NCI-H510A (cell line): ENCODE results near the gene MYRF.

Experiments
- DNase-seq: peaks from one replicate; lab custom pipeline; 2025; lab: John Stamatoyannopoulos, UW

MYRF gene

GRCh38 chr11:61718621-61719302, 33.7 kb upstream of the MYRF start:
- DNase-seq: no peak

- no peak for DNase-seq
Measured at GRCh38 chr11:61719978-61720377, 32.5 kb upstream of the MYRF start.

GRCh38 chr11:61720597-61720996, 31.8 kb upstream of the MYRF start:
- DNase-seq: no peak

- no peak for DNase-seq
Measured at GRCh38 chr11:61724437-61724836, 28.0 kb upstream of the MYRF start.

DNA sequence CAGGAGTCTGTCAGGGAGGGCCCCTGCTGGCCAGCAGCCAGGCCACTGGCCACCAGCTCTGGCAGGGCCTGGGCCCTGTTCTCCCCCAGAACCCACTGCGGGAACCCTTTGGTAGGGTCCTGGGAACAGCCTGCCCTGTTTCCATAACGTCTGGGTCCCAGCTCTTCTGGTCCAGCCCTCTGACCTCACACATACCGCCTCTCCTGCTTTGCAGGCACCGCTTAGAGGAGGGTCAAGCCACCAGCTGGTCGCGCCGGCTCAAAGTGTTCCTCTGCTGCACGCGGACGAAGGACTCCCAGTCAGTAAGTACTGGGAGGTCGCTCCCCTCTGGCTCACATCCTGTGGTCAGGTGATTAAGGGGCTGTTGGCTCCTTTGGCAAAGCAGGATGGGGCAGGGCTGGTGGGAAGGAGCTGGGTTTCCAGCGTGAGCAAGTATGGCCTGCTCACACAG, 26.6 kb upstream of the MYRF start:
- no peak for DNase-seq

DNA sequence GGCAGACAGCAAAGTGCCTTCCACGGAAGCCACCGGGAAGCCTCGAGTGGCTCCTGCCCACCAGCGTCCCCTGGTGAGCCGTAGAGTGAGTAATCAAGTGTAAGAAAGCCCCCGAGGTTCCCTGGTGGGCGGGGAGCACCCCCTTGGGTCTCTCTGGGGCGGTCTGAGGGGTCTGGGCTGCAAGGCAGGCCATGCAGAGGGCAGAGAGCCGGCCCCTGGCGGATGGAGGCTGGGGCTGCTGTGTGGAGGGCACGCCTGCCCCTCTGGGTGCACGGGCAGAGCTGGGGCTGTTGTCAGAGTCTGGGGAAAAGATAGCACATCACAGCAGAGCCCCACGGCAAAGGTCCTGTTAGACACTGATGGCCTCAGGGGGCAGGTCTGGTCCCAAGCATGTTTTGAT, 25.7 kb upstream of the MYRF start:
- DNase-seq: no peak

DNA sequence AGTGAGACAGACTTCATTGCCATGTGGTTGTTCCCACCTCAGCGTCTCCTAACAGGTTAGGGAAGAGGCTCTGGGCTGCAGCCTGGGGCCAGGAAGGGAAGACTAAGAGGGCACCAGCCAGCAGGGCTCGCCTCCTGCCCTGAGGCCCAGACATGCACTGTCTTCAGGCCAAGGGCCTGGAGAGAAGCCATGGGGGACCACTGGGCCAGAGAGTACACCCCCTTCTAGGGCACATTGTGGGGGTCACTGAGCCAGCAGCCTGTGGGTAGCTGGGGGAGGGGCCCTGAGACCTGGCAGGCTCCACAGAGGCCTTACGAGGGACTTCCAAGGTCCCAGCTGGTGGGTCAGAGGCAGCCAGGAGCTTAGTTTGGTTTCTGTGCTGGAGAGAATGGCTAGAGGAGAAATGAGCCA, 25.0 kb upstream of the MYRF start:
- DNase-seq: no peak

GRCh38 chr11:61728066-61728939, 24.1 kb upstream of the MYRF start:
- DNase-seq: no peak

GRCh38 chr11:61728940-61729219, 23.6 kb upstream of the MYRF start:
- no peak for DNase-seq

- DNase-seq: peak; percentile 98
Measured at GRCh38 chr11:61730240-61730994, 22.0 kb upstream of the MYRF start.

DNA sequence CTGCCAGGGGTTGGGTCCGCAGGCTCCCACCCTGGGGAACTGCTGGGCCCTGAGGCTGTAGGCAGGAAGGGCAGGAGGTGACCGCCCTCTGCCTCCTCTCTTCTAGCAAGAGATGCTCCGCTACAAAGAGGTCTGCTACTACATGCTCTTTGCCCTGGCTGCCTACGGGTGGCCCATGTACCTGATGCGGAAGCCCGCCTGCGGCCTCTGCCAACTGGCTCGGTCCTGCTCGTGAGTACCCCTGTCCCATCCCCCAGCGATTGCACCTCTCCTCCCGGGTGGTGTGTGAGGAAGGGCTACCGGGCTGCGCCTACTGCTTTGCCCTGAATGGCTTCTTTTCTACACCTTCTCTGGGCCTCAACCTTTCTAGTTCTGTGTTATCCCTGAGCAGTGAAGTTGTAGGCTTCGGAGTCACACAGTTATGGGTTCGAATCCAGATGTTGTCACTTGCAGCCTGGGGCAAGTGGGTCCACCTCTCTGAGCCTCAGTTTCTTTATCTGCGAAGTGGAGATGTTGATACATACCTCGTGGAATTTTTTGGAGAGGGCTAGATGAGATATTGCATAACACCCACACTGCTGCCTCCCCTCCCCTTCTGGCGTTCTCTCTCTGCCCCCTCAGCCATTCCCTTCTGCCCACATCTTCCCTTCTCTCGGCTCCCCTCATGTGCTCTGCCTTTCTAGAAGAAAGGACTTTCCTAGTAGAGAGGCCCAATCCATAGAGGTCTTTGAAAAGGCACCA, 21.1 kb upstream of the MYRF start:
- no peak for DNase-seq

GRCh38 chr11:61731952-61732675, 20.3 kb upstream of the MYRF start:
- DNase-seq: no peak

GRCh38 chr11:61732705-61733104, 19.7 kb upstream of the MYRF start:
- DNase-seq: no peak

- DNase-seq: peak; percentile 67
Measured at GRCh38 chr11:61733120-61733978, 19.1 kb upstream of the MYRF start.

DNA sequence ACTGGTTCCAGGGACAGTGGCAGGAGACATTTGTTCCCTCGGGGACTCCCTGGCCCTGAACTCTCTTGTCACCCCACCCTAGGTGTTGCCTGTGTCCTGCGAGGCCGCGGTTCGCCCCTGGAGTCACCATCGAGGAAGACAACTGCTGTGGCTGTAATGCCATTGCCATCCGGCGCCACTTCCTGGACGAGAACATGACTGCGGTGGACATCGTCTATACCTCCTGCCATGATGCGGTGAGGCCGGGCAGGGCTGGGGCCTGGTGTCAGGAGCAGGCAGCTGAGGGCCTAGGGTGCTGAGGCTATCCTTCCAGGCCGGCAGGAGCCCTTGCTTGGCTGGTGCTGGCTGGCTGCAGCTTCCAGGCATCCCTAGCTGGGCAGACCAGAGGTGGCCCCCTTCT, 17.7 kb upstream of the MYRF start:
- DNase-seq: no peak

- no peak for DNase-seq
Measured at GRCh38 chr11:61735391-61735790, 17.0 kb upstream of the MYRF start.

DNA sequence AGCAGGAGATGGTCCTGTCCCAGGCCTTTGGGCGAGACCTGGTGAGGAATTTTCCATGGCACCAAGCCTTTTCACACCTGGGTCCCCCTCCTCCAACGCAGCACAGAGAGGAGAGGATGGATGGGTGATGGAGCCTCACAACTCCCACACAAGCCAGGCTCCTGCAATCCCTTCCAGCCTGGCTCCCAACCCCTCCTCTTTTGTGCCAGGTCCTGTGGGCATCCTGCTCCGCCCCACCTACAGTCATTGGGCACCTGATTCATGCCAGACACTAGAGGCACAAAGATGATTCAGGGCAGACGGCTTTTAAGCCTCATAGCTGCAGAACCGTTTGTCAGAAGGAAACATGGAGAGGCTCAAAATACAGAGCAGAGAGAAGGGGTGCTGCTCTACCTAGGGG, 16.1 kb upstream of the MYRF start:
- no peak for DNase-seq

DNA sequence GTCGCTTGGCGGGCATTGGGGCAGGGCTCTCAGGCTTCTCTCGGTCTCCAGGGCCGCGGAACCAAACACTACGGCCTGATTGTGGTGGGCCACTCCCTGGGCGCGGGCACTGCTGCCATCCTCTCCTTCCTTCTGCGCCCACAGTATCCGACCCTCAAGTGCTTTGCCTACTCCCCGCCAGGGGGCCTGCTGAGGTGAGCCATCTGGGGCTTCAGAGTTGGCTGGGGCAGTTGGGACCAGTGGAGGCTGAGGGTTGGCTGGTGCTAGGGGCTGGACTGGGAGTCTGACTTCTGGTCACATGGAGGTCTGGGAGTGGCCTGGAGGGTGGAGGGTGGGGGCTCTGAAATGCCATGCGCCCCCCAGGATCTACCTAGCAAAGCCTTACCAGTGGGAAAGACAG, 15.3 kb upstream of the MYRF start:
- DNase-seq: no peak

DNA sequence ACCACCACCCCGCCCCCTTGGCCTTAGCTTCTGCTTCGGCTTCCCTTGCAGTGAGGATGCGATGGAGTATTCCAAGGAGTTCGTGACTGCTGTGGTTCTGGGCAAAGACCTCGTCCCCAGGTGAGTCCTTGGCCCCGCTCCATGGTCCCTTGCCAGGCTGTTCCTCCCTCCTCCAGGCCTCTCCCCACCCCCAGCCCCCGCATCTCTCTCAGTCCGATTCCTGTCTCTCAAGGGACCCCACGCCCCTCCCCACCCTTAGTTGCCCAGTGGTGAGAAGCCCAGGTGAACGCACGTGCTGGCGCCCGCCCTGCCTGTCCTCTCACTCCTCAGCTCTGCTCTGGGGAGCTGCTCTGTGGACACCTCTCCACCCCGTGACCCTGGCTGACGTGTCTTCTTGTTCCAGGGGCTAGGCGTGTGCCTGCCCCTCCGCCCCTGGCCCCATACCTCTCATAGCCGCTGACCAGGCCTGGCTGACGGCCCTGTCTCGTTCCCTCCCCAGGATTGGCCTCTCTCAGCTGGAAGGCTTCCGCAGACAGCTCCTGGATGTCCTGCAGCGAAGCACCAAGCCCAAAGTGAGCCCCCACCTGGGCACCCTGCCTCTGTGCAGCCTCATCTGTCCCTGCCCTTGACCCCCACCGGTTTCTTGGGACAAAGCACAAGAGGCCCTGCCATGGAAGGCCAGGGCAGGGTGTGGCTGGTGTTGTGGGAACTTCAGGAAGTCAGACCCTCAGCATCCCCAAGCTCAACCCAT, 14.6 kb upstream of the MYRF start:
- no peak for DNase-seq

- no peak for DNase-seq
Measured at GRCh38 chr11:61738776-61739175, 13.7 kb upstream of the MYRF start.
